H1 (cell line): Measurements from ENCODE around the gene DIS3L. TPM values are rescaled to one million over a fixed set of nuclear protein-coding genes. Genes with fewer than 3 reads are reported as not detected.

ENCODE experiments used
- CHD7 ChIP-seq: fragments of 300-600 bp; sonication (generic); IDR thresholded peaks from 2 replicates; pipeline ENCODE4 v1.7.1; 2012; ENCODE audit warnings: low read length, moderate library complexity, mild to moderate bottlenecking, inconsistent platforms; ENCODE audit not compliant: insufficient replicate concordance
- SRF ChIP-seq: IDR thresholded peaks from 2 replicates; pipeline ENCODE4 v1.6.1; 2011; ENCODE audit warnings: mild to moderate bottlenecking, low read depth, low read length, moderate library complexity
- polyA plus RNA-seq, 7 experiments: library from polyadenylated mRNA; depleted of rRNA in 3 of 7; stranded (reverse) in 5 of 7; unstranded in 2 of 7; fragments of >200 nt in 5 of 7; fragments of 200-250 nt in 2 of 7; gene quantifications; 1 replicate in 5 of 7; 2 replicates in 1 of 7; 4 replicates in 1 of 7; pipeline versions ENCODE4 v1.2.1 to v1.2.3, GENCODE V29; 2011 to 2013; ENCODE audit warnings: missing spikeins in 2 of 7, mixed read lengths in 2 of 7
- total RNA-seq: library from RNA; stranded (reverse); fragmentation: NEBNext Ultra II Directional; extraction: Animal tissue kit (Norgen Biotek cat#: 25700); gene quantifications from 2 replicates; pipeline ENCODE4 v1.2.1, GENCODE V29; 2021

DIS3L gene
- total and polyA plus RNA-seq, 2 of the 8 experiments (the other 6 are each of a cell fraction or from before 2014, with no cell fraction given), result 8.7 to 25.0 TPM

- TF ChIP-seq CHD7, result peak; percentile 80
- TF ChIP-seq SRF, result no peak
These were observed 573 bp upstream of the DIS3L start (continued) for GRCh38 chr15:66292571-66293418.
